HCEC 1CT (cell line): ENCODE data around the gene DVL3.
"Not testable (repeated sequence)": the region's sequence is repeated elsewhere in the genome, so short reads cannot be mapped to it uniquely, and the experiment has no call there.

Experiments
- DNase-seq: peaks from one replicate; pipeline ENCODE4 v3.0.0-alpha.2; 2017

Gene DVL3

GRCh38 chr3:184154885-184155643 is at the start of gene DVL3:
TSS of gene DVL3 (plus strand) at chr3:184155377. CDS start at chr3:184155636, 259 bp downstream.
- DNase-seq = peak; percentile 68

- peak; percentile 71 for DNase-seq
Observed at GRCh38 chr3:184110316-184110725, 44.9 kb upstream of the DVL3 start.

GRCh38 chr3:184116017-184116416 is 39.2 kb upstream of the DVL3 start:
- DNase-seq = no peak

- DNase-seq = no peak
Observed at GRCh38 chr3:184117636-184118035, 37.5 kb upstream of the DVL3 start.

- DNase-seq = not testable (repeated sequence)
Observed at GRCh38 chr3:184121031-184121430, 34.1 kb upstream of the DVL3 start.

GRCh38 chr3:184126006-184126405 is 29.2 kb upstream of the DVL3 start:
- peak; percentile 57 for DNase-seq

GRCh38 chr3:184129012-184129411 is 26.2 kb upstream of the DVL3 start:
- DNase-seq = peak; percentile 41

GRCh38 chr3:184132945-184133344 is 22.2 kb upstream of the DVL3 start:
- DNase-seq = no peak

- peak; percentile 73 for DNase-seq
Observed at GRCh38 chr3:184133840-184134745, 21.1 kb upstream of the DVL3 start.

- peak; percentile 5 for DNase-seq
Observed at GRCh38 chr3:184134746-184135148, 20.4 kb upstream of the DVL3 start.

- DNase-seq = peak; percentile 88
Observed at GRCh38 chr3:184135149-184135910, 19.8 kb upstream of the DVL3 start, which contains the start of gene EIF2B5. TSS of gene EIF2B5 (plus strand) at chr3:184135358. CDS start at chr3:184135386, 28 bp downstream.

- DNase-seq = no peak
Observed at GRCh38 chr3:184135911-184136260, 19.3 kb upstream of the DVL3 start.

GRCh38 chr3:184140436-184140835 is 14.7 kb upstream of the DVL3 start:
- DNase-seq = no peak

GRCh38 chr3:184142199-184142598 is 13.0 kb upstream of the DVL3 start:
- DNase-seq = no peak

GRCh38 chr3:184143327-184143726 is 11.8 kb upstream of the DVL3 start:
- no peak for DNase-seq

- DNase-seq = no peak
Observed at GRCh38 chr3:184144505-184144904, 10.7 kb upstream of the DVL3 start.

GRCh38 chr3:184145111-184145524 is 10.1 kb upstream of the DVL3 start:
- DNase-seq = peak; percentile 35

GRCh38 chr3:184145751-184146270 is 9.4 kb upstream of the DVL3 start:
- no peak for DNase-seq

GRCh38 chr3:184148076-184148475 is 7.1 kb upstream of the DVL3 start:
- DNase-seq = no peak

GRCh38 chr3:184149123-184149522 is 6.1 kb upstream of the DVL3 start:
- DNase-seq = no peak

GRCh38 chr3:184149770-184150169 is 5.4 kb upstream of the DVL3 start:
- DNase-seq = not testable (repeated sequence)

- DNase-seq = peak; percentile 40
Observed at GRCh38 chr3:184155644-184156521, 706 bp downstream of the DVL3 start.
